HepG2 (cell line): ENCODE results near the gene GSTM1. TPM values are rescaled to one million over a fixed set of nuclear protein-coding genes. Genes with fewer than 3 reads are reported as not detected.

Source experiments
- HES4 ChIP-seq: sonication (generic); formaldehyde crosslinking; IDR thresholded peaks from 2 replicates; pipeline ENCODE4 v1.9.0; 2021; ENCODE audit warnings: mild to moderate bottlenecking, missing genetic modification reagents, borderline replicate concordance
- TCF12 ChIP-seq, 2 experiments: fragments of 450-650 bp in 1 of 2; sonication (generic) in 1 of 2; formaldehyde crosslinking in 1 of 2; IDR thresholded peaks; 2 replicates each; pipeline versions ENCODE4 v1.6.1 to v1.8.0; 2017 to 2022; ENCODE audit warnings: antibody characterized with exemption in 1 of 2, mild to moderate bottlenecking in 1 of 2, missing genetic modification reagents in 1 of 2, moderate library complexity in 1 of 2
- TSC22D2 ChIP-seq: sonication (generic); formaldehyde crosslinking; IDR thresholded peaks from 2 replicates; pipeline ENCODE4 v1.5.1; 2020; ENCODE audit warnings: missing genetic modification reagents, mild to moderate bottlenecking, borderline replicate concordance
- YEATS2 ChIP-seq: sonication (generic); formaldehyde crosslinking; IDR thresholded peaks from 2 replicates; pipeline ENCODE4 v1.4.0; 2020; ENCODE audit warnings: missing genetic modification reagents, borderline replicate concordance
- polyA plus RNA-seq, 8 experiments: library from polyadenylated mRNA; depleted of rRNA in 3 of 8; stranded (reverse) in 7 of 8; unstranded in 1 of 8; fragments of >200 nt; fragmentation: Illumina TruSeq in 4 of 8; extraction: Trizol in 4 of 8; gene quantifications; 2 replicates each; pipeline versions ENCODE4 v1.2.1 to v1.2.3, GENCODE V29; 2011 to 2016; ENCODE audit warnings: low read depth in 4 of 8, missing spikeins in 1 of 8, mixed read lengths in 1 of 8; ENCODE audit not compliant: insufficient read depth in 1 of 8
- total RNA-seq, 5 experiments: library from RNA; depleted of rRNA; stranded (reverse); fragments of >200 nt; fragmentation: Illumina TruSeq; extraction: Trizol; gene quantifications; 2 replicates each; pipeline ENCODE4 v1.2.3, GENCODE V29; 2016; ENCODE audit warnings: low read depth in 1 of 5
- TF ChIP-seq, protein P1 (sequence below): sonication (generic); formaldehyde crosslinking; IDR thresholded peaks from 2 replicates; pipeline ENCODE4 v1.8.0; 2022; ENCODE audit warnings: mild to moderate bottlenecking, missing genetic modification reagents; ENCODE audit not compliant: insufficient replicate concordance
- TF ChIP-seq, protein P2 (sequence below): sonication (generic); formaldehyde crosslinking; conservative IDR thresholded peaks from 2 replicates; pipeline ENCODE4 v1.4.0; 2020; ENCODE audit warnings: mild to moderate bottlenecking, missing genetic modification reagents, moderate library complexity

Gene GSTM1
- total and polyA plus RNA-seq, 2 of the 13 experiments (the other 11 are each of a cell fraction or from before 2014, with no cell fraction given): 0.42 TPM; not detected in 1

DNA sequence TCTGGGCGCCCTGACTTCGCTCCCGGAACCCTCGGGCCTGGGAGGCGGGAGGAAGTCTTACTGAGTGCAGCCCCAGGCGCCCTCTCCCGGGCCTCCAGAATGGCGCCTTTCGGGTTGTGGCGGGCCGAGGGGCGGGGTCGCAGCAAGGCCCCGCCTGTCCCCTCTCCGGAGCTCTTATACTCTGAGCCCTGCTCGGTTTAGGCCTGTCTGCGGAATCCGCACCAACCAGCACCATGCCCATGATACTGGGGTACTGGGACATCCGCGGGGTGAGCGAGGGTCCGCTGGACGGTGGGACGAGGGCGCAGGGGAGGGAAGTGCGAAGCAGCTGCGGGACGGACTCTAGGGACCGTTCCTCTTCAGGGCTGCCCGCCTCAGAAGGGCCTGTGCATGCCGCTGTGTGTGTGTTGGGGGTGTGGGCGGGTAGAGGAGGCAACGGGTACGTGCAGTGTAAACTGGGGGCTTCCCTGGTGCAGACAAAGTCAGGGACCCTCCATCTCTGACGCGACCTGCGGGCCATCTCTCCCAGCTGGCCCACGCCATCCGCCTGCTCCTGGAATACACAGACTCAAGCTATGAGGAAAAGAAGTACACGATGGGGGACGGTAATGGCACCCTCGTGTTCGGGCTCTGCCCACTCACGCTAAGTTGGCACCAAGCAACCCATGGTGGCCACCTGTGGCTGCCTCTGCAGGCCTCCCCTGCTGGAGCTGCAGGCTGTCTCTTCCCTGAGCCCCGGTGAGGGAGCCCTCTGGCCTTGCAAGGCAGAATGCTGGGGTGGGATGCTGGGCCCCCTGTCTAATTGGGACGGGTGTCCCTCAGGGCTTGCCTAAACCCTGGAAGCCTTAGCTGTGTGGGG is at the start of gene GSTM1 (continued):
- TF ChIP-seq, protein P1, sequence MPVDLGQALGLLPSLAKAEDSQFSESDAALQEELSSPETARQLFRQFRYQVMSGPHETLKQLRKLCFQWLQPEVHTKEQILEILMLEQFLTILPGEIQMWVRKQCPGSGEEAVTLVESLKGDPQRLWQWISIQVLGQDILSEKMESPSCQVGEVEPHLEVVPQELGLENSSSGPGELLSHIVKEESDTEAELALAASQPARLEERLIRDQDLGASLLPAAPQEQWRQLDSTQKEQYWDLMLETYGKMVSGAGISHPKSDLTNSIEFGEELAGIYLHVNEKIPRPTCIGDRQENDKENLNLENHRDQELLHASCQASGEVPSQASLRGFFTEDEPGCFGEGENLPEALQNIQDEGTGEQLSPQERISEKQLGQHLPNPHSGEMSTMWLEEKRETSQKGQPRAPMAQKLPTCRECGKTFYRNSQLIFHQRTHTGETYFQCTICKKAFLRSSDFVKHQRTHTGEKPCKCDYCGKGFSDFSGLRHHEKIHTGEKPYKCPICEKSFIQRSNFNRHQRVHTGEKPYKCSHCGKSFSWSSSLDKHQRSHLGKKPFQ (CRISPR knock-in tag): no peak
- TF ChIP-seq TSC22D2 (CRISPR knock-in tag) (no peak), TCF12 (IDR thresholded peaks at IDR 0.05) (no peak), TCF12 (CRISPR knock-in tag; IDR thresholded peaks at IDR 0.05) (no peak), HES4 (CRISPR knock-in tag) (no peak), YEATS2 (CRISPR knock-in tag) (no peak)
- TF ChIP-seq, protein P2, sequence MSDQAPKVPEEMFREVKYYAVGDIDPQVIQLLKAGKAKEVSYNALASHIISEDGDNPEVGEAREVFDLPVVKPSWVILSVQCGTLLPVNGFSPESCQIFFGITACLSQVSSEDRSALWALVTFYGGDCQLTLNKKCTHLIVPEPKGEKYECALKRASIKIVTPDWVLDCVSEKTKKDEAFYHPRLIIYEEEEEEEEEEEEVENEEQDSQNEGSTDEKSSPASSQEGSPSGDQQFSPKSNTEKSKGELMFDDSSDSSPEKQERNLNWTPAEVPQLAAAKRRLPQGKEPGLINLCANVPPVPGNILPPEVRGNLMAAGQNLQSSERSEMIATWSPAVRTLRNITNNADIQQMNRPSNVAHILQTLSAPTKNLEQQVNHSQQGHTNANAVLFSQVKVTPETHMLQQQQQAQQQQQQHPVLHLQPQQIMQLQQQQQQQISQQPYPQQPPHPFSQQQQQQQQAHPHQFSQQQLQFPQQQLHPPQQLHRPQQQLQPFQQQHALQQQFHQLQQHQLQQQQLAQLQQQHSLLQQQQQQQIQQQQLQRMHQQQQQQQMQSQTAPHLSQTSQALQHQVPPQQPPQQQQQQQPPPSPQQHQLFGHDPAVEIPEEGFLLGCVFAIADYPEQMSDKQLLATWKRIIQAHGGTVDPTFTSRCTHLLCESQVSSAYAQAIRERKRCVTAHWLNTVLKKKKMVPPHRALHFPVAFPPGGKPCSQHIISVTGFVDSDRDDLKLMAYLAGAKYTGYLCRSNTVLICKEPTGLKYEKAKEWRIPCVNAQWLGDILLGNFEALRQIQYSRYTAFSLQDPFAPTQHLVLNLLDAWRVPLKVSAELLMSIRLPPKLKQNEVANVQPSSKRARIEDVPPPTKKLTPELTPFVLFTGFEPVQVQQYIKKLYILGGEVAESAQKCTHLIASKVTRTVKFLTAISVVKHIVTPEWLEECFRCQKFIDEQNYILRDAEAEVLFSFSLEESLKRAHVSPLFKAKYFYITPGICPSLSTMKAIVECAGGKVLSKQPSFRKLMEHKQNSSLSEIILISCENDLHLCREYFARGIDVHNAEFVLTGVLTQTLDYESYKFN (CRISPR knock-in tag): no peak
- TF ChIP-seq, all 625 proteins: peak for 0
